ENCODE data around the gene BCAS3. TPM values are rescaled to one million over a fixed set of nuclear protein-coding genes. Genes with fewer than 3 reads are reported as not detected.

The BCAS3 gene
- total RNA-seq, 1 donor from 2014 or later: 14.5 TPM

- Histone ChIP-seq H3K9me3 (ENCODE audit: insufficient read depth, low read depth, low read length) (no peaks in the 10 kb centered on the region), H3K4me2 (ENCODE audit: low read length) (no peak overlapping the region), H2AFZ (ENCODE audit: low read depth, low read length) (no peak overlapping the region), H4K20me1 (ENCODE audit: insufficient read depth, low read length) (no peaks in the 10 kb centered on the region), H3K27ac (ENCODE audit: low read depth, low read length) (no peak overlapping the region), H3K27me3 (ENCODE audit: insufficient read depth, low read length) (no peaks in the 10 kb centered on the region), H3K79me2 (ENCODE audit: insufficient read depth, low read length) (no peaks in the 10 kb centered on the region), H3K4me3 (ENCODE audit: insufficient read depth, low read depth, low read length) (no peak overlapping the region), H3K36me3 (ENCODE audit: insufficient read depth, low read length) (no peaks in the 10 kb centered on the region), H3K9ac (ENCODE audit: low read length) (no peak overlapping the region), H3K4me1 (ENCODE audit: insufficient read depth, low read length) (peaks cover 28% of the 10 kb centered on the region)
- no peak for DNase-seq (ENCODE audit: low read depth)
- FAIRE-seq: no peak
- TF ChIP-seq EZH2 (IDR thresholded peaks at IDR 0.05; ENCODE audit: insufficient read depth, low read length) (no peak), CTCF (IDR thresholded peaks at IDR 0.05; ENCODE audit: insufficient read depth, low read depth, low read length) (no peak)
- H3K4me1 Mint-ChIP-seq (ENCODE audit: low read depth, unreplicated experiment): peaks cover 5% of the 10 kb centered on the region
- H3K4me3 Mint-ChIP-seq (ENCODE audit: unreplicated experiment): no peak overlapping the region
- no peak overlapping the region for H3K27ac Mint-ChIP-seq (ENCODE audit: unreplicated experiment)
- peaks cover 4% of the 10 kb centered on the region for H3K27me3 Mint-ChIP-seq (ENCODE audit: low read depth, unreplicated experiment)
- H3K36me3 Mint-ChIP-seq (ENCODE audit: low read depth, unreplicated experiment): no peaks in the 10 kb centered on the region
- no peaks in the 10 kb centered on the region for H3K9me3 Mint-ChIP-seq (ENCODE audit: unreplicated experiment)
These were observed 650.7 kb downstream of the BCAS3 start for GRCh38 chr17:61328351-61328750.

GRCh38 chr17:61330174-61331150 is 652.8 kb downstream of the BCAS3 start:
- H3K27me3 ChIP-seq (ENCODE audit: insufficient read depth, low read length): no peaks in the 10 kb centered on the region
- Mint-ChIP-seq H3K27ac (ENCODE audit: unreplicated experiment) (no peak overlapping the region), H3K9me3 (ENCODE audit: unreplicated experiment) (no peaks in the 10 kb centered on the region), H3K36me3 (ENCODE audit: low read depth, unreplicated experiment) (no peaks in the 10 kb centered on the region), H3K4me3 (ENCODE audit: unreplicated experiment) (no peak overlapping the region), H3K4me1 (ENCODE audit: low read depth, unreplicated experiment) (peaks cover 4% of the 10 kb centered on the region), H3K27me3 (ENCODE audit: low read depth, unreplicated experiment) (peaks cover 4% of the 10 kb centered on the region)
- H4K20me1 ChIP-seq (ENCODE audit: insufficient read depth, low read length): no peaks in the 10 kb centered on the region
- no peaks in the 10 kb centered on the region for H3K9me3 ChIP-seq (ENCODE audit: insufficient read depth, low read depth, low read length)
- H3K4me1 ChIP-seq (ENCODE audit: insufficient read depth, low read length): peaks cover 19% of the 10 kb centered on the region
- no peak overlapping the region for H3K9ac ChIP-seq (ENCODE audit: low read length)
- no peak overlapping the region for H2AFZ ChIP-seq (ENCODE audit: low read depth, low read length)
- FAIRE-seq (no peak), DNase-seq (ENCODE audit: low read depth) (no peak)
- H3K27ac ChIP-seq (ENCODE audit: low read depth, low read length): no peak overlapping the region
- H3K79me2 ChIP-seq (ENCODE audit: insufficient read depth, low read length): no peaks in the 10 kb centered on the region
- no peak overlapping the region for H3K4me2 ChIP-seq (ENCODE audit: low read length)
- H3K4me3 ChIP-seq (ENCODE audit: insufficient read depth, low read depth, low read length): no peak overlapping the region
- H3K36me3 ChIP-seq (ENCODE audit: insufficient read depth, low read length): no peaks in the 10 kb centered on the region
- no peak for TF ChIP-seq EZH2 (IDR thresholded peaks at IDR 0.05; ENCODE audit: insufficient read depth, low read length)
- TF ChIP-seq CTCF (IDR thresholded peaks at IDR 0.05; ENCODE audit: insufficient read depth, low read depth, low read length): no peak

- no peak for TF ChIP-seq CTCF (IDR thresholded peaks at IDR 0.05; ENCODE audit: insufficient read depth, low read depth, low read length)
- Mint-ChIP-seq H3K9me3 (ENCODE audit: unreplicated experiment) (no peaks in the 10 kb centered on the region), H3K36me3 (ENCODE audit: low read depth, unreplicated experiment) (no peaks in the 10 kb centered on the region), H3K4me3 (ENCODE audit: unreplicated experiment) (no peak overlapping the region), H3K4me1 (ENCODE audit: low read depth, unreplicated experiment) (peaks cover 4% of the 10 kb centered on the region), H3K27ac (ENCODE audit: unreplicated experiment) (no peak overlapping the region), H3K27me3 (ENCODE audit: low read depth, unreplicated experiment) (peaks cover 4% of the 10 kb centered on the region)
- Histone ChIP-seq H3K9ac (ENCODE audit: low read length) (no peak overlapping the region), H3K27me3 (ENCODE audit: insufficient read depth, low read length) (no peaks in the 10 kb centered on the region), H2AFZ (ENCODE audit: low read depth, low read length) (no peak overlapping the region), H4K20me1 (ENCODE audit: insufficient read depth, low read length) (no peaks in the 10 kb centered on the region), H3K4me3 (ENCODE audit: insufficient read depth, low read depth, low read length) (no peak overlapping the region), H3K79me2 (ENCODE audit: insufficient read depth, low read length) (no peaks in the 10 kb centered on the region), H3K36me3 (ENCODE audit: insufficient read depth, low read length) (no peaks in the 10 kb centered on the region), H3K27ac (ENCODE audit: low read depth, low read length) (no peak overlapping the region), H3K9me3 (ENCODE audit: insufficient read depth, low read depth, low read length) (no peaks in the 10 kb centered on the region), H3K4me1 (ENCODE audit: insufficient read depth, low read length) (peaks cover 19% of the 10 kb centered on the region), H3K4me2 (ENCODE audit: low read length) (no peak overlapping the region)
- FAIRE-seq (no peak), DNase-seq (ENCODE audit: low read depth) (no peak)
These were observed 653.5 kb downstream of the BCAS3 start for GRCh38 chr17:61331178-61331577.
